Kidney tubule cell (primary cell): ENCODE measurements around the gene EXOSC9.

Source experiments
- DNase-seq: peaks from one replicate; pipeline ENCODE4 v3.0.0-alpha.2; 2018; ENCODE audit warnings: low spot score

EXOSC9 gene

DNA sequence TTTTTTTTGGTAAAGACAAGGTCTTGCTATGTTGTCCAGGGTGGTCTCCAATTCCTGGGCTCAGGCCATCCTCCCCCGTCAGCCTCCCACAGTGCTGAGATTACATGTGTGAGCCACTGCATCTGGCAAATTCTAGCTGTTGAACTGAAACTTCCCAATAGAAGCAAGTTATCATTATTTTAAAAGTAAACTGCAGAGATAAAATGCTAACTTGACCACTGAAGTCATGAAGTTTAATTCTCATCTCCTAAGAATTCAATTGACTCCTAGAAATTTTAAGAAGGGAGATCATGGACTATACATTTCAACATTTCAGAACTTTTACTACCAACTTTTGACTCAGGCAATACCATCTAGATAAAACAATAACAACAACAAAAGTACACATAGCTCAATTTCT is 11.7 kb upstream of the EXOSC9 start:
- DNase-seq = no peak

DNA sequence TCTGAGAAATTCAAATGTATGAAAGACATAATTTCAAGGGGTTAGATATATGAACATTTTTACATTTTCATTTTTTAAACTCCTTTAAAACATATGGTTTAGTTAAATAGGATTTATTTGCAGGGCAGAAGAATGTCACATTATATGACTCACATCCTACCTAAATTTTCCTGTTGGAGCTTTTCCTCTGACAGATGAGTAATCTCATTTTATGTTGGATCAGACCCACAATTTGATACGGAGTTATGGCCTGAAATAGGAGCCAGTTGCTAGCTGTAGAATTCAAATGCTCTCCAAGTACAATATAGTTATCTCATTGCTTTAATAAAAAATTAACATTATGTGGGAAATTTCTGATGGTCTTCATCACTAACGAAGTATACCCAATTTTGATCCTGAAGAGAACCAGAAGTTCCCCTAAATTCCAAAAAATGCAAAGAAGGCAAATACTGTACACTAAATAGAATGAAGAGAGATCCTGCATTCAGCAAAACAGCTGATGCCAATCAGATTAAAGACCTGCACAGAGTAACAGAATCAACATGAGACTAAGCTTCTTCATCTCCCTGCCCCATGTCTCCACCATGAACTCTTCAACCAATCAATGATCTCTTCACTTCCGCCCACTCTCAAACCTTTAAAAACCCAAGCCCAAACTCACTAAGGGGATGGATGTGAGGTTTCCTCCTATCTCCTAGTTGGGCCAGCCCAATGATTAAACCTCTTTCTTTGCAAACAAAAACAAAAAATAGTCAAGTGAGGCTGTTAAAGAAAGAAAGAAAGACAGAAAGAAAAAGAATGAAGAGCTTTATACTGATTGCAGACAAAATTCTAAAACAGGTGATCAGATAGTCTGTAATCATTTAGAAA is 10.9 kb upstream of the EXOSC9 start:
- peak; percentile 69 for DNase-seq

DNA sequence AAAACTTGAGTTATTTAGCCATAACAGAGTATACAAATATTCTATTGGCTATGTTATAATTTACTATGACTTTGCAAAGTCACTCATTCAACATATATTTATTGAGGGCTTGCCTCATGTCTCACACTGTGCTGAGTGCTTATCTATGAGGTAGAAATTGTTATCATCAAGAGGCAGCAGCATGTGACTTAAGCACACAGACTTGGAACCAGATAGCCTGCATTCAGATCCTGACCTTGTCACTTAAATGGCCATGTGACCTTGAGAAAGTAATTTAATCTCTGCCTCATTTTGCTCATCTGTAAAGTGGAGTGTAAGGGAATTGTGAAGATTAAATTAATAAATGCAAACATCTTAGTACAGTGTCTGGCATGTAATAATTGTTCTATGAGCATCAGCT is 10.1 kb upstream of the EXOSC9 start:
- no peak for DNase-seq

DNA sequence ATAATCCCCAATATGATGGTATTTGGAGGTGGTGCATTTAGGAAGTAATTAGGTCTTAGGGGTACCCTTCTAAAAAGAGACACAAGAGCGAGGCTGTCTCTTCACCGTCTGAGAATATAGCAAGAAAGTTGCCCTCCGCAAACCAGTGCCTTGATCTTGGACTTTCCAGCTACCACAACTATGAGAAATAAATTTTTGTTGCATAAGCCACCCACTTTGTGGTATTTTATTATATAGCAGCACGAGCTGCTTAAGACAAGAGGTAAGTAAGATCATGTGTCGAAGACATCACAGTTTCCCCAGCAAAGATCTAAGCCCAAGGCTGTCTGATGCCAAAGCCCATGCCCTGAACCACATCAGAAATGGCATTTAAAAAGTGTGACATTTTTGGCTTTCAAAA is 9.6 kb upstream of the EXOSC9 start:
- DNase-seq = peak; percentile 30

DNA sequence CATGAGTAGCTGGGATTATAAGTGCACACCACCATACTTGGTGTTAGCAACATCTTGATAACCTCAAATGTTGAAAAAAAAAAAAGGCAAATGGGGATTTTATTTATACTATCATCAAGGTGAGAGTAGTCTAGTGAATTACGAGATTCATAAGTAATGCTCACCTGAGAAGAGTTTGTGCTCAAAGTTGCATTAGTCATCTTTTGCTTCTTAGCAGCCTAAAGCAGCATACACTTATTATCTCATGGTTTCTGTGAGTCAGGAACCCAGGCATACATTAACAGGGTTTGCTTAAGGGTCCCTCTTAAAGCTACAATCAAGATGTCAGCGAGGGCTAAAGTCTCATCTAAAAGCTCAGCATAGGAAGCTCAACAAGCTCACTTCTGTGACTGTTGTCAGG is 8.2 kb upstream of the EXOSC9 start:
- DNase-seq = peak; percentile 70

DNA sequence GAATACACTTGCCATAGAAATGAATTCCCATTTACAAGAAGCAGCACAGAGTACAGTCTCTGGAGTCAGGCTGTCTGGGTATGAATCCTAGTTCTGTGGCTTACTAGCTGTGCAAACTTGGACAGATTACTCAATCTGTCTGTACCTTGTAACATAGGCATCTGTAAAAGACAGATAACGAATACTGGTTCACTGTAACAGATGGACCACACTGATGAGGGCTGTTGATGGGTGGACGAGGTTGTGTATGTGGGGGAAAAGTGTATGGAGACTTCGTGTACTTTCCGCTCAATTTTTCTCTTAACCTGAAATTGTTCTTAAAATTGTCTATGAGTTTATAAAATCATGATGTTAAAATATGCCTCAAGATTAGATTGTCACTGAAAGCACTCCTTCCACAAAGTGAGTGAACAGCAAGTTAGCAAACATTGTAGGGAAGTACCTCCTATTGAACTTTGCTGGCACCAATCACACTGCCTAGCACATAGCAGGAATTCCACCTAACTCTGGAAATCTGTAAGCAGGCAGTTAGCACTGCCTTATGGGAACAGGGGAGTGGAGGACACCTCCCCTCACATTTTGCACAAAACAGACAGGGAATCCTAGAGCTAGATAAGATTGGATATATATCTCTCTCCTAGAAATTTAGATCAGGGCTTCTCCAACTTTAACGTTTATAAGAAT is 6.5 kb upstream of the EXOSC9 start:
- DNase-seq = peak; percentile 12

DNA sequence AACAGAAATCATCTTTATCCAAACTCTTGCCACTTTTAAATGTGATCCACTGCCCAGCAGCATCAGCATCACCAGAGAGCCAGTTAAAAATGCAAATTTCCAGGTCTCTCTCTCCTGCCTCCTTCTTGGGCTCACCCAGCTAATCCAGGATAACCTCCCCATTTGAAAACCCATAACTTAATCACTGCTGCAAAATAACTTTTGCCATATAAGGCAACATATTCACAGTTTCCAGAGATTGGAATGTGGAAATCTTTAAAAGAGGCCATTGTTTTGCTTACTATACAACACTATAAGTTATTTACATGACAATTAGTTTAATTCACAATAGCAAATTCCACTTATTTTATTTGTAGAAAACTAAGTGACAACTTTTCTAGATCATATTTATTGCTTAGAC is 4.8 kb upstream of the EXOSC9 start:
- DNase-seq = no peak

DNA sequence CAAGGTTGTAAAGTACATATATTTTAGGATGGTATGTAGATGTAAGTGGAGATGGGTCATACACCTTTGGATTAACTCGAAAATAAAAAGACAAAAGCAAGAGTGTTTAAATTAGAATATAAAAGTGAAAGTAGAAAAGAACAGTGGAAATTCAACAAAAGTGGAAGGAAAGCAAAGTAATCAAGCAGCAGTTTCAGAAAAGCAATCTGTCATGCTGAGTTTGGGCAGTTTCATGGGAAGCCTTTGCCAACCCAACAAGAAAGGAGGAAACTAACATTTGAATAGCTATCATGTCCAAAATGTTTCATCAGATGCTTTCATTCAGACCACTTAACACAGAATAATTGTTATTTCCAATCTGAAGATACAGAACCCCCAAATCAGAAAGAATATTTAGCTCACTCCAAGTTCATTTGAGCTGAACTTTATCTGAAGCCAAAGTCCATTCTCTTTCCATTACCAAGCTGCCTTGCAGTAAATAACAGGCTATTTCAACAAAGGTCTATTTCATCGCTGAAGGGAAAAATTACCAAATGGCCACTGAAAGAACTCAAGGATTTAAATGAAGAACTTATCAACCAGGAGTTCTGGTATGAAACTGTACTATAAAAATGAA is 1.8 kb upstream of the EXOSC9 start:
- DNase-seq = no peak

DNA sequence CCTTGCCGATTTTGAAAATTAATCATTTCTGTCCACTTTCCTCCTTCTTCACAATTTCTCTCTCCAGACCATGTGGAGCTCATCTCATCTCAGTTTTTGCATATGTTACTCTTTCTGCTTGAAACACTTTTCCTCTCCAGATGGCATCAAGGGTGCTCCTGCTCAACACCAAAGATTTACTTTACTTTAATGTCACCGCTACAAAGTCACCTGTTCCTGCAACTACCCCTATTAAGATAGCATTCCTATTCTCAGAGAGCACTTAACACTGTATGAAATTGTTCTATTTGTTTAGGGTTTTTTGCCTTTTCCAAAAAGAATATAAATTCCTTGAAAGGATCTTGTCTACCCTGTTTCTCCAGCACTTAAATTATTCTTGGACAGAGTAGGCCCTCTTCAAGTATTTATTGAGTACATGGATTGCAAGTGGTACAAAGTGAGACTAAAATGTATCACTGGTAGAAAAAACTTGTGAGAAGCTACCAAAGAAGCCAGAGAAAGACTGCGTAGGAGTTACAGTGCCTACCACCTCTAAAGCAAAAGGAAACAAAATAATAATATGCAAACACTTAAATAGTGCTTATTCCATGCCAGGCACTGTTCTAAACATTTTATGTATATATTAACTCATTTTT is 1.1 kb upstream of the EXOSC9 start:
- DNase-seq = no peak

DNA sequence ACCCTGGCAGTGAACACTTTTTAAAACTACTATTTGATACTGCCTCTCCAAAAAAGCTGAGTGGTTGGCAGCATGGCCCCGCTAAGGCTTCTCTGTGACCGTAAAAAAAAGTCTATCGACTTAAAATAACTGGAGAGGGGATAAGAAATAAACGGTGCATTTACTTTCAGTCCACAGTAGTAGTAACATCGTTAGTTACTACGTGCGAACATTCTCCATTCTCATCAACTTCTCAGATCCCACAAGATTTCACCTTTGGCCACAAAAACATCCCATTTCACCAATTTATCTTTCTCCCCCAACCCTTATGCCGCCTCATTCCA is 524 bp upstream of the EXOSC9 start:
- no peak for DNase-seq

DNA sequence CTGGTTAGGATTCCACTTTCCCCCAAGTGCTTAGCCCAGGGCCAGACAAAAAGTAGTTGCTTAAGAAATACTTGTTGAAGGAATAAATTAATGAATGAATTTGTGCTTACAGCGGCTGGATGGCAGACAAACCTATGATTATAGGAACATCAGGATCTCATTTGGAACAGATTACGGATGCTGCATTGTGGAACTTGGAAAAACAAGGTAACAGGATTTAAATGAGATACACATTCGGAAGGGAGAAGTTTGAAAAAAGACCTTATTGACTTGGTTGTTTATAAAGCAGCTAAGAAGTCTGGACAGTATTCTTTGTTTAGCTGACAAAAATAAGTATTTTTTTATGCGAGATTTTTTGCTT is 572 bp downstream of the EXOSC9 start:
- DNase-seq = no peak

DNA sequence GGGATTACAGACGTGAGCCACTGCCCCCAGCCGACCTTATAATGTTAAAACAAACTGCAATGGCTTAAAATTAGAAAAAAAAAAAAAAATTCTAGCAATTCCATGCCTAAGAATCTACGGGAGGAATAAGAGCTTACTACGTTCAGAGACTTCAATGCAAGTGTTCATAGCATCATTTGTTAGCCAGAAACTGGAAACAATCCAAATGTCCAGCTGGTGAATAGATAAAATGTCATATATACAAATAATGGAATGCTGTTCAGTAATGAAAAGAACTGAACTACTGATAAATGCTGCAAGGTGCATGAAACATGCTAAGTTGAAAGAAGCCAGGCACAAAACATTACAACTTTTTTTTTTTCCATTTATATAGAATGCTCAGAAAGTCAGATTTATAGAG is 5.3 kb downstream of the EXOSC9 start:
- no peak for DNase-seq

DNA sequence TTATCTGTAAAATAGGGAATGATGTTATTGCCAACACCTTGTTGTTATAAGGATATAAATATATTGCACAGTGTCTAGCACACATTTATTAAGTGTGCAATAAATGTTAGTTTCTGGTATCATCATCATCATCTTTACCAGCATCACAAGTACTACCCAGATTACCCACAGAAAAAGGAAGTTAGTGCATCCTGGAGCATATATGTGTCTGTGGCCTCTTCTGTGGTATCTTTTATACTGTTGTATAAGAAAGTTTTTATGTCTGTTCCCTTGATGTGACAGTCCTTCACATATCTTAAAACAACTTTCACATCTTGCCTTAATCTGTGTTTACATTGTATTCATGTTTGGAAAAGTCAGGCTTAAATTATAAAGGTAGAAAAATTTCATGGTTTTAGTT is 10.0 kb downstream of the EXOSC9 start:
- no peak for DNase-seq

DNA sequence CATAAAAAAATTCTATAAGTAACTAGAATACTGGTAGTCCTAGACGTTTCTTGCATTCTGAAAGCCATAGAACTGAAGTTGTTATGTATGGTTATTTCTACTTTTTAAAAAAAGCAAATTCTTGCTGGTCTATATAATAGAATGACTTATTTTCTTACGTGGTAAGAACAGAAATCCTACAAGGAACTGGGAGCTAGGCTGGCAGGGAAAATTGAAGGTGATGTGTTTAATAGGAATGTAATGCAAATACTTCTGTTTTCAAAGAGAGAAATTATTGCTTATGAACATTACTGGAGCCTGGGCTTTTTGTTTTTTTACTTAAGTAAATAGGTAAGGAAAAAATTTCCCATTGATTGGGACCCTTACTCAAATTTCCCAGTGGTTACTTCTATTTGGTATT is 13.6 kb downstream of the EXOSC9 start:
- no peak for DNase-seq

DNA sequence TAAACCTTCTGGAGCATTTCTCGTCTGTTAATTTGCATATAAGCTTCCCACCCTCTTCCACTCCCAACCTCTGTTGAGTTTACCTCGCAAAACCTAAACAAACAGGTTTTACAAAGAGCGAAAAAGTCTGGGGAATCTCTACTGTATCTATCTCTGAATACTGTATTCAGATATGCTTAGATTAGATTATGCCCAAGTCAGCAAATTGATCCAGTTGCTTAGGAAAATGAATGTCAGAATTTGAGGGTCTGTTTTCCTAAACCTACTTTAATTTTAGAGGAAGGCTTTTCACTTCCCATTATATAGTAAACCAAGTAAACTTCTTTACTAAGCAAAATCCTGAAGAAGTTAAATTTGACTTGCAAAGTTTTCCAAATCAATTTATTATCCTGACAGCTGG is 15.9 kb downstream of the EXOSC9 start:
- DNase-seq = no peak

DNA sequence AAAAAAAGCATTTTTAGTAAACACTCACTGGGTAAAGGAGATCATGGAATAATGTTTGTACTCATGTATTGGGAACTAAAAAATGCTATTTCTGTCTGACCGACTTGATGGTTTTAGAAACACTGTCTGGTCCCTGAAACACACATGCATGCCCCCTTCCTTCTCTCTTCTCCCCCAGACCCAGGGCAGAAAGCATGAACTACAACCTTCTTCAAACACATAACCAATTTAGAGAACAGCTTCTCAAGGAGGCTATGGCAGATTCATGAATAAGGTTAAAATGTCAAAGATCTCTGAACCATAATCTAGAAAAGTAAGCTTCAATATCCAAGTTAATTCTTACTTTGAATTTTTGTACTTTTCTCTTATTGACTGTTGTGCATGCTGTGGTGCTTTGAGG is 16.6 kb downstream of the EXOSC9 start:
- no peak for DNase-seq

DNA sequence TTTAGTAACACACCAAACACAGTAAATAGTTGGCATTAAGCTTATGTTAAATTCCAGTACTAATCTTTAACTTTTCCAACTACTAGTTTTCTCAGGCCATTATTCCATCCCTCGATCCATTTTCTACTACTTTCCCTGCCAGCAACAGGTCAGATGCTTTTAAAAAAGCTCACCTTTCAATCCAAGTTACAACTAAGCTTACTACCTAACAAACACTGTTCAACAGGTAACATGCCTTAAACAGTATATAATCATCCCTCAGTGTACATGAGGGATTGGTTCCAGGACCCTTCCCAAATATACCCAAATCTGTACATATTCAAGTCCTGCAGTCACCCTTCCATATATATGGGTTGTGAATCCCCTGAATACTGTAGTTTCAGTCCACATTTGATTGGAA is 17.1 kb downstream of the EXOSC9 start:
- no peak for DNase-seq

DNA sequence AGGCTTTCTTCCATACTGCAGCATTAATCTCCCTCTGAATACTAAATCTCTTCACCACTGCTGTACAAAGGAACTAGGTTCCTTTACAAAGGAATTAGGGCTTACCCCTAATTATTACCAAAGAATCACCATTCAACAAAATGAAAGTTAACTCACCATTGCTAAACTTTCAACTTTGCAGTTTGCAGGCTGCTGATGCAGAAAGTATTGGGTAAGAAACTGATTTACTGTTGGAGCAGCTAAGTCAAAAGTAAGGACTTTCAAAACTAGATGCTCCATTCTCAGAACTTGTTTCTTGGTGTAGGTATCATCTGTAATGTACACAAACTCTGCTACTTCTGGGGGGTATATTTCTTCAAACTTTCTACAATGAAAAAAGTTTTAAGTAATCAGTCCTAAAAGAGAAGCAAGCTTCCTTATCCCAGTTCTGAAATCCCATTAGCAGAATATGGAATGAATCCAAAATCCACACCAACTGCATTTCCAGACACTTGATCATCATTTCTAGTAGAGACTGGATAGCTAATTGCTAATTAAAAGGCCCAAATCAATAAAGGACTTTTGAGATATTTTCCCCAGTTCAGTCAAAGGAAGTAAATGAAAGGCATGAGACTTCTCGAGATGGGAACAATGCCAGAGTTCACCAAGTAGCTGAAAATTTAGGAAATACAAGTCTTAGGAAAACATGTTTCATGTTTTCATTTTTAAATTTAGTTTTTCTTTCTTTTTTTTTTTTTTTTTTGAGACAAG is 18.3 kb downstream of the EXOSC9 start:
- DNase-seq = peak; percentile 26

DNA sequence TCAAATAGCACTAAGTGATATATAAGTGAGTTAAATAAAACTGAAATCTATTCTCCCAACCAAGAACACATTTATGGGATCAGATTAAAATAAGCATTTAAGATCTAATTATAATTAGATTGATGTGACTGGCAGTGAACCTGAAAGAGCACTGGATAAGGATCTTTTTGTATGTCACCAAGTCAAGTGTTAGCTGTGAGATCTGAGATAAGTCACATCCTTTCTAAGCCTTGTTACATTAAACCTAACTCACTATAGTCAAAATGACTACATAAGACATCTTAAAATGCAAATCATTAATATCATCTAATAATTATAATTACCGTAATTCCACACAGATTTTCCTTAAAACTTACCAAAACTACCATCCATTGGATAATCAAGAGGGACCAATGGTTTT is 20.9 kb downstream of the EXOSC9 start:
- DNase-seq = no peak

DNA sequence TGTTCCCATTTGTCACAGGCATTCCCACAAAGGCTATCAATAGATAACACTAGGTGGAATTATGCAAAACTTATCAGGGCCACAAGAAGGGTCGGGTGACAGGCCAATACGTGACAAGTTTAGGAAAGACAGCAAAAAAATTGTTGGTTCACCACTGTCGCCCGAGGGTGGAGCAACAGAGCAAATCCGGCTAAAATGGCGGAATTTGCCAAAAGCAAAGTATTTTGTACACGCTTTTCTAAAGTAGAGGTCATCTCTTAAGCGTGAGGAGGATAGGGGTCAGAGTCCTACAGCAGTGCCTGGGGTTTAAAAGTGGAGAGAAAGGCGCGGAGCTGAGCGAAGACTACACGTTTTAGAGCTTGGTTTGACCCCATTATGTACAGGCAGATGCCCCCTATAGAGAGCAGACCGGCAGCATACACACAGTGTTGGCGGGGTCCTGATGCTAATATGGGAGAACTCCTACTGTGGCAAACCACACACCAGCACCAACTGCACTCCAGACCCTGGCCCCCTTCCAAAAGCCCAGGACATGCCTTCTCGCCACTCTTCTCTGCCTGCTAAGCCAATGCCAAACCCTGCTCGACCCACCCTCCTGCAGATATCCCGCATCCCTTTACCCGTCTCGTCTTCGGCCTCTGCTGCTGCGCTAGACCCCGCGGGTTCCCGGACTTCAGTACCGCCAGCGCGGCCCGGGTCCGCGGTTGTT is 21.8 kb downstream of the EXOSC9 start:
- DNase-seq = peak; percentile 22

DNA sequence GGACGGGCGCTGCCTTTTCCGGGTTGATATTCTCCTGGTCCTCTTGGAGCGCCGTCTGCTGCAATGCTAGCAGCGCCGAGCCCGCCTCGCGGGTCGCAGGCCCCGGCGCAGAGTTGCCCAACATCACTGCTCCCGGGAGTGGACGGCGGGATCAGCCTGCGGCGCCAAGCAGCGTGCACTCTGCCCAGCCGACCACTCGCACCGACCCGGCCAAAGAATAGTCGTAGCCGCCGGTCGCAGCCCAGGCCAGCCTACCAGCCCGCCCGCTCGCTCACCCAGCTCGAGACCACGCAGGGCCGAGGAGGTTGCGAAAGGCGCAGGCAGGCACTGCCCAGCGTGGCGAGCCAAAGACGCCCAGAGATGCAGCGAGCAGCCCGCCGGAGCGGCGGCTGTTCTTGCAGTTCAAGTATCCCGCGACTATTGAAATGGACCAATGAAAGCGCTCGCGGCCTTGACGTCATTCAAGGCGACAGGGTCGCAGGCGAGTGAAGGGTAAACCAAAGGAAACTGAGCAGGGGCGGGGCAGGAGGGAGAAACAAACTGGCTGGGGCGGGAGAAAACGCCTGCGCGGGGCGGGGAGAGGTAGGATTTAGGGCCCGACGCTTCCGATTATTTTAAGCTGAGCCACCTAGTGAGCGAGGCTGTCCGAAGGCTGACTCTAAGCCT is 22.5 kb downstream of the EXOSC9 start, which contains the start of gene CCNA2:
CCNA2 (minus strand) TSS at position 379 of the 666 bp plus-strand sequence; CDS start at position 124, 255 bp downstream.
- DNase-seq = peak; percentile 96
